Measurements from ENCODE around the gene ITCH. TPM values are rescaled to one million over a fixed set of nuclear protein-coding genes. Genes with fewer than 3 reads are reported as not detected.
"Not testable (repeated sequence)": the region's sequence is repeated elsewhere in the genome, so short reads cannot be mapped to it uniquely, and the experiment has no call there.

Gene ITCH
- total RNA-seq, 1 experiment from 2014 or later = 63.9 TPM

GRCh38 chr20:34421766-34422466 lies 58.8 kb downstream of the ITCH start:
- no peaks in the 10 kb centered on the region for H3K27me3 ChIP-seq (ENCODE audit: control insufficient read depth, insufficient read depth, low read length)
- H3K36me3 ChIP-seq (ENCODE audit: control insufficient read depth, insufficient read depth, low read length) = peaks cover 20% of the 10 kb centered on the region; the same call in 1 of the 2 replicates
- no TSS peak for BruUV-seq (replicated peaks)
- no peak for TF ChIP-seq POLR2AphosphoS5 (IDR thresholded peaks at IDR 0.05; ENCODE audit: low read depth, low read length)
- TF ChIP-seq TCF7L2 (IDR thresholded peaks at IDR 0.05; ENCODE audit: low read depth, low read length) = no peak
- no peak for TF ChIP-seq CTCF (IDR thresholded peaks at IDR 0.05)
- TF ChIP-seq REST (IDR thresholded peaks at IDR 0.05; ENCODE audit: insufficient read depth in 1 of 2, low read depth in 2 of 2, low read length in 1 of 2) = no peak
- no peak for TF ChIP-seq SIN3A (IDR thresholded peaks at IDR 0.05; ENCODE audit: borderline replicate concordance, insufficient read depth, low read depth, low read length)
- DNase-seq (ENCODE audit: low read depth, low spot score) (no peak), ATAC-seq (no peak)
- no peaks in the 10 kb centered on the region for H3K9me3 ChIP-seq (ENCODE audit: control insufficient read depth, insufficient read depth, low read depth, low read length)
- H3K4me3 ChIP-seq (ENCODE audit: low read depth in 2 of 2, low read length in 2 of 2) = no peak overlapping the region
- intact Hi-C loops (cut with micrococcal nuclease; ENCODE audit: unreplicated experiment) (no loop called here), in situ Hi-C loops (cut with HindIII; ENCODE audit: low pct_unique_long_range_greater_than_20kb, low sequenced_read_pairs) (no loop called here)
- no peaks in the 10 kb centered on the region for H3K4me1 ChIP-seq (ENCODE audit: control insufficient read depth, insufficient read depth, low read length)
- H3K27ac ChIP-seq (ENCODE audit: low read length) = no peak overlapping the region
- ChIA-PET CTCF (no interaction called here), POLR2A (interaction anchor here (0.6 kb wide), 2 partner anchors 56 to 71 kb away, joined by 3 to 4 read pairs; no protein-coding TSS in a partner anchor)

GRCh38 chr20:34425032-34425690 lies 62.1 kb downstream of the ITCH start:
- H3K4me3 ChIP-seq (ENCODE audit: low read depth in 2 of 2, low read length in 2 of 2); in situ Hi-C loops (cut with HindIII; ENCODE audit: low pct_unique_long_range_greater_than_20kb, low sequenced_read_pairs); BruUV-seq (replicated peaks); H3K27me3 ChIP-seq (ENCODE audit: control insufficient read depth, insufficient read depth, low read length); H3K27ac ChIP-seq (ENCODE audit: low read length); H3K4me1 ChIP-seq (ENCODE audit: control insufficient read depth, insufficient read depth, low read length); H3K9me3 ChIP-seq (ENCODE audit: control insufficient read depth, insufficient read depth, low read depth, low read length); DNase-seq (ENCODE audit: low read depth, low spot score); POLR2A ChIA-PET; intact Hi-C loops (cut with micrococcal nuclease; ENCODE audit: unreplicated experiment); ATAC-seq; CTCF ChIA-PET: not testable (repeated sequence)
- H3K36me3 ChIP-seq (ENCODE audit: control insufficient read depth, insufficient read depth, low read length) = peaks cover 24% of the 10 kb centered on the region; the same call in 1 of the 2 replicates

DNA sequence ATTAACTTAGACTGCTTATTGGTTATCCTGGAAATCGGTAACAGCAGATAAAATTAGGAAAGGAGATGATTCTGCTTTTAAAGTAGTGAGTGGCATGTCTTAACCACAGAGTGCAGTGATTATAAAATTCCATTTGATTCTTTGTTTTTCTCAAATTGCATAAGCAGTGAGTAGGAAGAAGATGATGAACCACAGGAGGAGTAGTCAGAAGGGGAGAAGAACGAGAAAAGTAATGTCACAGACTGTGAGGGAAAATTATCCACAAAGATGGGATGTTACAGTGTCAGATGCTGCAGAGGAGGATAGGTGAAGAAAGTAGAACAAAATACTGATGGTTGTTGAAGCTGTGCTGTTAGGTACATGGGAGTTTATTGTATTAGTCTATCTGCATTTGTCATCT lies 63.0 kb downstream of the ITCH start:
- no peak overlapping the region for H3K4me3 ChIP-seq (ENCODE audit: low read depth in 2 of 2, low read length in 2 of 2)
- H3K4me1 ChIP-seq (ENCODE audit: control insufficient read depth, insufficient read depth, low read length) = no peaks in the 10 kb centered on the region
- TF ChIP-seq SIN3A (IDR thresholded peaks at IDR 0.05; ENCODE audit: borderline replicate concordance, insufficient read depth, low read depth, low read length) (no peak), CTCF (IDR thresholded peaks at IDR 0.05) (no peak), REST (IDR thresholded peaks at IDR 0.05; ENCODE audit: insufficient read depth in 1 of 2, low read depth in 2 of 2, low read length in 1 of 2) (no peak), TCF7L2 (IDR thresholded peaks at IDR 0.05; ENCODE audit: low read depth, low read length) (no peak), POLR2AphosphoS5 (IDR thresholded peaks at IDR 0.05; ENCODE audit: low read depth, low read length) (no peak)
- H3K27me3 ChIP-seq (ENCODE audit: control insufficient read depth, insufficient read depth, low read length) = no peaks in the 10 kb centered on the region
- H3K9me3 ChIP-seq (ENCODE audit: control insufficient read depth, insufficient read depth, low read depth, low read length) = no peaks in the 10 kb centered on the region
- H3K36me3 ChIP-seq (ENCODE audit: control insufficient read depth, insufficient read depth, low read length) = peaks cover 19% of the 10 kb centered on the region; the same call in 1 of the 2 replicates
- POLR2A ChIA-PET = no interaction called here
- no TSS peak for BruUV-seq (replicated peaks)
- ATAC-seq = no peak
- in situ Hi-C loops (cut with HindIII; ENCODE audit: low pct_unique_long_range_greater_than_20kb, low sequenced_read_pairs) = no loop called here
- H3K27ac ChIP-seq (ENCODE audit: low read length) = no peak overlapping the region
- CTCF ChIA-PET = interaction anchor here (0.6 kb wide), 1 partner anchor 13 kb away, joined by 3 read pairs; no protein-coding TSS in a partner anchor
- intact Hi-C loops (cut with micrococcal nuclease; ENCODE audit: unreplicated experiment) = no loop called here
- DNase-seq (ENCODE audit: low read depth, low spot score) = no peak
